ENCODE results near the gene RNF145.
"Not testable (repeated sequence)": the region's sequence is repeated elsewhere in the genome, so short reads cannot be mapped to it uniquely, and the experiment has no call there.

Gene RNF145

DNA sequence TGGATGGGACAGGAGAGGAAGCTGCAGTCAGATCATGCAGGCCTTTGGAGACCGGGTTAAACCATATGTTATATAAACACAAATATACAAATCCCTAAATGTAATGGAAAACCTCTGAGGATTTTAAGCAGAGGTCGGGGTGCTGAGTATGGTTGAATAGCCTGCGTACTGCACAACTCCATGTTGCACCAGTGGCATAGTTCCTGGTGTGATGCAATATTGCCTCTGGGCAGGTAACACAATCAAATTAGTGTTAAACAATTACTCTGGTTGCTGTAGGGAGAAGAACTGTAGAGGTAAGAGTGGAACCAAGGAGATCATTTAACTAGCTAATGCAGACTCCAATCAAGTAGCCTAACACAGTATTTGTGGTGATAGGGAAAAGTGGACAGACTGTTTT is 21.3 kb upstream of the RNF145 start:
- TF ChIP-seq GATA1 (IDR thresholded peaks at IDR 0.05; ENCODE audit: low read depth, low read length) (no peak), POLR2A (IDR thresholded peaks at IDR 0.05; ENCODE audit: low read length) (no peak)
- DNase-seq = peak in 1 of 2 experiments; percentile 3

DNA sequence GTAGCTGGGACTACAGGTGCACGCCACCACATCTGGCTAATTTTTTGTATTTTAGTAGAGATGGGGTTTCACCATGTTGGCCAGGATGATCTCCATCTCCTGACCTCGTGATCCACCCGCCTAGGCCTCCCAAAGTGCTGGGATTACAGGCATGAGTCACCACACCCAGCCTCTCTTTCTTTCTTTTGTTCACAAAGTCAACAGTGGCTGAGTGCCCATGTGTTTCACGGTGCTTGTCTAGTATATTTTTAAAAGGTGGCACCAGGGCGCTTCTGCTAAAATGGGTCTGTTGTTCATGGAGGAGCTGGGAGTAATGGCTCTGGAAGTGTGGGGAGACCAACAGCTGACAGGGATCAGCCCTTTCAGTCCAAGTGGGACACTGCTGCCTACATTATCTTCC is 18.7 kb upstream of the RNF145 start:
- DNase-seq = not testable (repeated sequence)

DNA sequence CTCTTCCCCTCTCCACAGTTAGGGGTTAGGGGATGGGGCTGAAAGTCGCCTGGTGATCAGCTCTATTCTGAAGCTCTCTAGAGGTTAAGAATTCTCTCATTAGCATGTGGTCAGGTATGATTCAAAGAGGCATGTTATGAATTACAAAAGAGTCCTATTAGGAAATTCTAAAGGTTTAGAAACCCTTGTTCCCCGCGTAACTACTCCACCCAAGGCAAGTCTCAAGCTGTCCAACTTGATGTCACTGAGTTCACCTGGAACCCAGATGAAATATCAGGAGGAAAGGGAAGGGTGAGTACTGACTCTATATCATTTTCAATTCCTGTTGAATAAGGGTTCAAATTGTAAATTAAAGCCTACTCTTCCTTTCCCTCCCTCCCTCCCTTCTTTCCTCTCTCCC is 18.1 kb upstream of the RNF145 start:
- TF ChIP-seq POLR2A (IDR thresholded peaks at IDR 0.05; ENCODE audit: low read length) (no peak), GATA1 (IDR thresholded peaks at IDR 0.05; ENCODE audit: low read depth, low read length) (no peak)

DNA sequence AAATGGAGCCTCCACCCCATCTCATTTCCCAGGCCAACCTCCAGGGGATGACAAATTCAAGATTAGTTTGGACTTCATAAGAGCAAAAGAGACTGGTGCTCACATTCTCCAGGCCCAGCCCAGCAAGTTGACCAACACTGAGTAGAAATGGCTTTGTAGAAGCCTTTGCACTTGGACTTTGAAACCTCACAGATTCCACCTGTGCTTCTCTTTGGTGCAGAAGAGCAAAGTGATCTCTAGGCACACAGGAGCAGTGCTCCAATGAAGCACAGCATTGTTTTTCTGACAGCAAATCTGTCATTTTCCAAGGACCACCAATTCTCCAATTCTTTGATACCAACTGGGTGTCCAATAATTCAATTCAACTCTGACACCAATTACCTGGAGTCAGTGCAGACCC is 17.1 kb upstream of the RNF145 start:
- no peak for TF ChIP-seq POLR2A (IDR thresholded peaks at IDR 0.05; ENCODE audit: low read length)
- TF ChIP-seq GATA1 (IDR thresholded peaks at IDR 0.05; ENCODE audit: low read depth, low read length) = no peak
- no peak for DNase-seq

More for the DNA sequence above, 18.1 kb upstream of the RNF145 start:
- no peak for DNase-seq

DNA sequence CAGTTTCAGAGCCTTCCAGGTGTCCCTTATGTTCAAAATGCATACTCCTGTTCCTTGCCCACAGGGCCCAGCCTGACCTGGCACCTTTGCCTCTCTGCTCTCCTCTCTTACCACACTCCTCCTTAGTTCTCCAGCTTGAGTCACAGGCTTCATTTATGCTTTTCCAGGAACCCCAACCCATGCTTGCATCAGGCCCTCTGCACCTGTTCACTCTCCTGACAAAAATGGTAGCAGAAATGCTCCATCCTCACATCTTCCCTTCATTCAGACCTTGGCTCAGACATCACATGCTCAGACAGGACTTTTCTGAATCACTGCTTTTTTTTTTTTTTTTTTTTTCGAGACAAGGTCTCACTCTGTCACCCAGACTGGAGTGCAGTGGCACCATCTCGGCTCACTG is 15.1 kb upstream of the RNF145 start:
- TF ChIP-seq POLR2A (IDR thresholded peaks at IDR 0.05; ENCODE audit: low read length) (no peak), GATA1 (IDR thresholded peaks at IDR 0.05; ENCODE audit: low read depth, low read length) (no peak)
- DNase-seq = no peak

DNA sequence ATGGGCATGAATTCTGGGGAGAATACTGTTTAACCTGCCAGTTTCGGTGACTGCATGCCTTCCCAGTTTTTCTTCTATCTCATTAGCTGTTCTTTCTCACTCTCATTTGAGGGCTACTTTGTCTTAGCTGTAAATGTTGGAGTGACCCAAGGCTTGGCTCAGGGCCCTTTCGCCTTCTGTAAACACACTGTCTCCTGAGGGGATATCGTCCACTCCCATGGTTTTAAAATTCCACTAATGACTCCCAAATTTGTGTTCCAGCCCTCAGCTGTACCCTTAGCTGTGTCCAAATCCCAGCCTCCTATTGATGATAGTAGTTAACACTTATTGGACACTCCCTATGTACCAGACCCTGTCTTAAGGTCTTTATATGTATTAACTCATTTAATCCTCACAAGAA is 14.1 kb upstream of the RNF145 start:
- no peak for DNase-seq
- TF ChIP-seq GATA1 (IDR thresholded peaks at IDR 0.05; ENCODE audit: low read depth, low read length) (no peak), POLR2A (IDR thresholded peaks at IDR 0.05; ENCODE audit: low read length) (no peak)

DNA sequence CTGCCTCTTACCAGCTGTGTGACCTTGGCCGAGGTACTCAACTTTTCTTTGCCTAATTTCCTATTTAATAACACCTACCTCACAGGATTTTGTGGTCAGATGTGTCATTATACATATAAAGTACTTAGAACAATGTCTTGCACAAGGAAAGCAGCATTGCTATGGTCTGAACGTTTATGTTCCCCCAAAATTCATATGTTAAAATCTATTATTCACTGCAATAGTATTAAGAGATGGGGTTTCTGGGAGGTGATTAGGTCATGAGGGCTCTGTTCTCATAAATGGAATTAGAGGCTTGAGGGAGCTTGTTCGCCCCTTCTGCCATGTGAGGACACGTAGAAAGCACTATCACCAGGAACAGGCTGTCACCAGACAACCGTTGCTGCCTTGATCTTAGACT is 10.9 kb upstream of the RNF145 start:
- TF ChIP-seq GATA1 (IDR thresholded peaks at IDR 0.05; ENCODE audit: low read depth, low read length) = no peak
- TF ChIP-seq POLR2A (IDR thresholded peaks at IDR 0.05; ENCODE audit: low read length) = no peak
- peak in 1 of 2 experiments; percentile 30 for DNase-seq

DNA sequence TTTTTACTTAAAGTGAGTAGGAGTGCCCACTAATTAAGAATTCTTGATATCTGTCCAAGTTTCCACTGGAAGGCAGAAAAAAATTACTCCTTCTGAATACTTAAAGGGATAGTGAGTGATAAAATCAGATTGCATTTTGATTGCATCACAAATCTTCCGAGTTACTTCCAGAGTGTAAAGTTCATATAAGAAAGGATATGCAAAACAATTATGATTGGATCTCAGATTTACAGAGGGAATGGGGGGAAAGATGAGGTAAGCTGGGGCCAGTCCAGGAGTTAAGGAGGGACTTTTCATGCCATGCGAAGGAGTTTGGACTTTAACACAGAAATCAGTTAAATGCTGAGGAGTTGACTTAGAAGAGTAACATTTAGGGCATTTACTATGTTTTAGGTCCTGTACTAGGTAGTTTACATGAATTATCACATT is 9.3 kb upstream of the RNF145 start:
- DNase-seq = no peak
- TF ChIP-seq GATA1 (IDR thresholded peaks at IDR 0.05; ENCODE audit: low read depth, low read length) (no peak), POLR2A (IDR thresholded peaks at IDR 0.05; ENCODE audit: low read length) (no peak)

DNA sequence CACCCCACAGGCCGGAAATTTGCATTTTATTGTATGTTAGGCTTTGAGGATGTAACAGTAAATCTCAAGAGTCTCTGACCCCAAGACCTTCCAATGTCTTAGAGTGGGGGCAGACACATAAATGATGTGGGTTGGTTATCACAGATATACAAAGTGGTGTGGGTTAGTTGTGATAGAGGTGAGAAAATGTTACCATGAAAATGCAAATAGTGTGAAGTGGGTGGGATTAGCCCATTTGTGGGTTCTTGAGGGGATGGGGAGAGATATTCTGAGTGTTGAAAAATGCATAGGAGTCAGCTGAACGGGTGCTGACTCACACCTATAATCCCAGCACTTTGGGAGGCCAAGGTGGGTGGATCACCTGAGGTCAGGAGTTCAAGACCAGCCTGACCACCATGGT is 7.9 kb upstream of the RNF145 start:
- no peak for DNase-seq
- TF ChIP-seq GATA1 (IDR thresholded peaks at IDR 0.05; ENCODE audit: low read depth, low read length) (no peak), POLR2A (IDR thresholded peaks at IDR 0.05; ENCODE audit: low read length) (no peak)

DNA sequence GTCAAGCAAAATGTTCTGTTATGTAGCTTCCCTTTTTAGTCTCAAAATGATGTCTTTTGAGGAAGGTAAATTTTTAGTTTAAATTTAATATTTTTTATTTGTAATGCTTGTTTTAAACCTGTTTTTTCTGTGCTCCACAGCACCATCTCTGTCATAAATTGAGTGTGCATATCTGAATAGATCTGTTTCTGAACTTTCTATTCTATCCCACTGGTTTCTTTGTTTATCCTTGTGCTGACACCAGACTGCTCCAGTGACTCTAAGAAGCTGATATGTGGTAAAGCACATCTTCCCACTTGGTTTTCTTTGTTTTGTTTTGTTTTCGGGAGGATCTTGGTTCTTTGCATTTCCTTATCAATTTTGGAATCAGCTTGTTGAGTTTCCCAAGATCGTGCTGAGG is 7.1 kb upstream of the RNF145 start:
- no peak for DNase-seq
- TF ChIP-seq GATA1 (IDR thresholded peaks at IDR 0.05; ENCODE audit: low read depth, low read length) = no peak
- no peak for TF ChIP-seq POLR2A (IDR thresholded peaks at IDR 0.05; ENCODE audit: low read length)

DNA sequence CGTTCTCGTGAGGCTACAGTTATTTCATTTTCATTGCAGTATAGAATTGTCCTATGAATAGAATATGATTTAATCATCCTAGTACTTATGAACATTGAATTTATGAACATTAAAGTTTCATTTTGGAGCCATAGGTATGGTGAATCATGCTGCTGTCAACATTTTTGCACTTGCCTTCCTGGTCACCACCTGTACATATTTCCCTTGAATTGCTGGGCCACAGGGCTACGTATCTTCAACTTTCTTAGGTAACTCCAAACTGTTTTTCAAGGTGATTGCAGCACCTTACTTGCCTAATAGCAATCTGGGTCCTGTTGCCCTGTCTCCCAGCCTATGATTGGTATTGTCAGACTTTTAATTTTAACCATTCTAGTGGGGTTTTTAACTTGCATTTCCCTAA is 6.5 kb upstream of the RNF145 start:
- no peak for DNase-seq
- TF ChIP-seq GATA1 (IDR thresholded peaks at IDR 0.05; ENCODE audit: low read depth, low read length) = no peak
- TF ChIP-seq POLR2A (IDR thresholded peaks at IDR 0.05; ENCODE audit: low read length) = no peak

DNA sequence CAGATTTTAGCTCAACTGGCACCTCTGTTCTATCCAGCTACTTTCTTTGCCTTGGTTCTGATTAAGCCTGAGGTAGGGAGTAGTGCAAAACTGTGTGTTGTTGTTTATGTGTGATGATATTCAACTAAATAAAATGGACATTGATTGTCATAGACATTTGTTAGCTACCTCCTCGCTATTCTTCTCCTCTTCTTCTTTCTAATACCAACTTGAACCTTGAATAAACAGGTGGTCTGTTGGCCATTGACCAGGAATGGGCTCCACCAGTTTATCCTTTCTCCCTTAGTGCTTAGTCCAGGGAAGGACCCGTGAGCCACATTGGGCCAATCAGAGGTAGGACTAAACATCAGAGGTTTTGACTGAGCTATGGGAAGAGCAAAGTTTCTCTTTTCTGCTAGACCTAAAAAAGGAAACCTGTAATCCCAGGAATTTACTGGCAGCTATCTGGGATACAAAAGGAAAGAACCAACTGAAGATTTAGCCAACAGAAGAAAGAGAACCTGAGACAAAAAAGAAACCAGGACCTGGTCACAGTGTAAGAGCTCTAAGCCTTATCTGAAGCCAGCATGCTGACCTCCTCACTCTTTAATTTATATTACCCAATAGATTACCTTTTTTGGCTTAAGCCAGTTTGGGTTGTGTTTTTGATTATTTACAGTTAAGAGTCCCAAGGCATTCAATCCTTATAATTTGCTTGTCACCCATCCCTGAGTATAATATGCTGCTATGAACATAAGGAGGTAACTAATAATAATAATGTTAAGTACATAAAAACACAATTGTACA is 5.3 kb upstream of the RNF145 start:
- peak; percentile 32 to 39 for DNase-seq
- TF ChIP-seq POLR2A (IDR thresholded peaks at IDR 0.05; ENCODE audit: low read length) (no peak), GATA1 (IDR thresholded peaks at IDR 0.05; ENCODE audit: low read depth, low read length) (no peak)

DNA sequence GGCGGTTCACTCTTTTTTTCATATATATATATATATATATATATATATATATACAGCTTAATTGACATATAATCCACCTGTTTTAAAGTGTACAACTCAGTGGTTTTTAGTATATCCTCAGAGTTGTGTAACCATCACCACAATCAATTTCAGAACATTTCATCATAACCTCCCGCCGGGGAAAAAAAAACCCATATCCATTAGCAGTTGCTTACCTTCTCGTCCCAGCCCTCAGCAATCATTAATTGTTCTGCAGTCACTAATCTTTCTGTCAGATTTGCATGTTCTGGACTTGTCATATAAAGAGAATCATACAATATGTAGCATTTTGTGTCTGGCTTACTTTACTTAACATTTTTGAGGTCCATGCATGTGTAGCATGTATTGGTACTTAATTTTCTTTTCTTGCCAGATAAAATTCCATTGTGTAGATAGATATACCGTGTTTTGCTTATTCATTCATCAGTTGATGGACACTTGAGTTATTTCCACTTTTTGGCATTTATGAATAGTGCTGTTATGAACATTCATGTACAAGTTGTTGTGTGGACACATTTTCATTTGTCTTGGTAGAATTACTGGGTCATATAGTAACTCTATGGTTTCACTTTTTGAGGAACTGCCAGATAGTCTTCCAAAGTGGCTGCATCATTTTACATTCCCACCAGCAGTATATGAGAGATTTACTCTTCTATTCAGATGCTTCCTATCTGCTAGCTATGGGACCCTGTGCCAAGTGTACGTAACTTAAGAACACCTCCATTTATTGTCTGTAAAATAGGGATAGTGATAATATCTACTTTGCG is 3.5 kb upstream of the RNF145 start:
- TF ChIP-seq GATA1 (IDR thresholded peaks at IDR 0.05; ENCODE audit: low read depth, low read length) (no peak), POLR2A (IDR thresholded peaks at IDR 0.05; ENCODE audit: low read length) (no peak)
- DNase-seq = peak in 1 of 2 experiments; percentile 59

DNA sequence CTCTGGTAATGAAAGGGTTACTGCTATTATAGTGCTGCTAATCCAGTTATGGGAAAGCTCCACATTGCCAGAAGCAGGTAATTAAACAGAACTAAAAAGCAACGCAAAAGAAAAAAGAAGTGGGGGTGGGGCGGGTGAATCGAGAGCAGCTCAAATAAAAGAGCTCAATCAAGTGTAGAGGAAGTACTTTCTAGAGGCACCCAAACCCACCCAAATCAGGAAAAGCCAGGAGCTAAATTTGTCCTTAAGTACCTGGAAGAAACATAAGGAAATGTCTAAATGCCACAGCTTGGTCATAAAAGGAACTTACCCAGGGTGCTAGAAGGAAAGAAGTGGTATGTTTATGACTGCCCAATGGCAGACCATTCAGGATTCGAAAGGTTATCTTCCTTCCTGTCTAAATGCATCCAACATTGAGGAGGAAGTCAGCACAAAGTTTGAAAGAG is 2.4 kb upstream of the RNF145 start:
- DNase-seq = peak in 1 of 2 experiments; percentile 23
- TF ChIP-seq GATA1 (IDR thresholded peaks at IDR 0.05; ENCODE audit: low read depth, low read length) (no peak), POLR2A (IDR thresholded peaks at IDR 0.05; ENCODE audit: low read length) (no peak)

DNA sequence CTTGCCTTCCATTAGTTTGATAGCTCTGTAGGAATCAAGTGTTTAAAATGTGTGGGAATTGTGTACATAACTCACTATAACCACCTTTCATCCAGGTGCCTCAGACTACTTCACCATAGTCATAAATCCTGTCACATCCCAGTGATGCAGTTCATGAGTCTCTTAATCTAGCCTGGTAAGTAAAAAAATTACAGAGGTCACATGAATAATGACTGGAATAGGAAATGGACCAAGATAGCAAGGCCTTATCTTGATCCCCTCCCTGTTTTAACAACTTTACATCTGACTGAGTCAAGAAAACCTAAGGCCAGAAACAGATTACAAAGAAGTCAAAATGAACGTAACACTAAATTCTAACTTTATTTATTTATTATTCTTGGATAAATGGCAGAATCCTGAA is 1.5 kb upstream of the RNF145 start:
- TF ChIP-seq POLR2A (IDR thresholded peaks at IDR 0.05; ENCODE audit: low read length) (no peak), GATA1 (IDR thresholded peaks at IDR 0.05; ENCODE audit: low read depth, low read length) (no peak)
- peak; percentile 53 to 65 for DNase-seq
